SKM-1 (cell line): ENCODE results near the gene SH3RF1.

Source experiments
- DNase-seq: peaks from one replicate; lab custom pipeline; 2025; ENCODE audit not compliant: unreplicated experiment; lab: John Stamatoyannopoulos, UW

The SH3RF1 gene

DNA sequence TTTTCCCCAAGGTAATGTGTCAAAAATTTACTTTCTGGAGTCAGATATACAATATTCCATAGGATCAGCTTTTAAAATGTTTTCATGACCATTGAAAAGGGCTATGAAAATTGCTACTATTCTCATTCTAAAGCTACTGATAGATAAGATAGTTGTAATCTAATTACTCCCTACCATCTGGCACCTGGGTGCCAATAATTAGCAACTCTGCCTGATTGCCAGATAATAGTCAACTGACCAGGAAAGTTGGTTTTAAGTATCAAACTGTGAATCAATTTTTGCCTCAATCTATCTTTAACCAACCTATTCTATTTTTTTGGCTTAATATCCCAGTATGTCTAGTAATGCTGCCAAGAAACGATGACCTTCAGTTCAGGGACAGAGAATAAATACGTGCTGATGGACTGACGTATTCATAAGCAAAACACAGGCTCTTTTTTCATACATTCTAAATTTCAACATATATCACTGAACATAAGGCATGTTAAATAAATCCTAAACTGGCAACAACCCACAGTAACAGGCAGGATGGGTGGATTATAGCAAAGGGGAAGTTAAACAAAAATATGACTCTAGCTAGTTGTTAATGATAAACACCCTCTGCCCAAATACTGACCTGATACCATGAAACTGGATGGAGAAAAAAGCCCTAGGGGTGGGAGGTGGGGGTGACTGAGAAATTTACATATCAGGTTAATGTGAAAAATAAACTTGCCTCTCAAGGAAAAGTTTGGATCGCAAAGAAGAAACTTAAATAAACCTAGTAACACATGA lies 18.2 kb downstream of the SH3RF1 start:
- no peak for DNase-seq

DNA sequence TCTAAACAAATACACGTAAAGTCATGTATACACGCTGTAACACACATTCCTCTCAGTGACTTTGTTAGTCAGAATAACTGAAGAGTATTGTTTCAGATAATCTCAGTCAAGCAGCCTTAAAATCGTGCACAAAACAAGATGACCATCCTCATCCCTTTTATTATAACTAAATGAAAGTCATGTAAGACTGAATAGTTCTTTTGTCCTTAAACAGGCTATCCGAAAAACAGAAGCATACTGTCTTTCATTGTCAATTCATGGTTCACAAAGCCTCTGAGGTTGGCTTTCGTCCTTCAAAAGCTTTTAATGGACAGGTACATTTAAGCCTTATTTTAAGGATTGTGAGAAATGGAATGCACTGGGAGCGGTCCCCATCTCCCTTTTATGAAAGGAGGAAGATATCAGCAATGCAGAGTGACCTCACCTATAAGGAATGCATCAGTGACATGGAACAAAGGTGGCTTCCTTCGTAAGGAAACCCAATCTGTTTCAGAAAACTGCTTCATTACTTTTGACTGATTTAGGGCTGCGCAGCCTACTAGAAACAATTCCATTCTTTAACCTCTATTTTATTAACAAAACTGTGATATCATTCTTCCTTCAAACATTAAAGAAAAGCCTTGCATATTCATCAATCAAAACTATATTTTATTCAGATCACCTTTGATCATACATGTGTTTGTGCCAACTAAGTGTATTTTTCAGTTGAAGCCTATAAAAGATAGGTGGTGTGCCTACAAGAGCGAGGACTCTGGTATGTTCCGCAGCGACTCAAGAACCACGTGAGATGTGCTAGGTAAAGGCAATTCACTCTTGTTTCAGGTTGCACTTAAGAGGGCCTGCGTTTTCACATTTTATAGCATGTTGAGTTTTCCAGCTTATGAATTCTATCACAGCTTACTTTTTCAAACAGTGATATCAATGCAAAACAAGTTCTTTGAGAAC lies 19.2 kb downstream of the SH3RF1 start:
- DNase-seq, result no peak

DNA sequence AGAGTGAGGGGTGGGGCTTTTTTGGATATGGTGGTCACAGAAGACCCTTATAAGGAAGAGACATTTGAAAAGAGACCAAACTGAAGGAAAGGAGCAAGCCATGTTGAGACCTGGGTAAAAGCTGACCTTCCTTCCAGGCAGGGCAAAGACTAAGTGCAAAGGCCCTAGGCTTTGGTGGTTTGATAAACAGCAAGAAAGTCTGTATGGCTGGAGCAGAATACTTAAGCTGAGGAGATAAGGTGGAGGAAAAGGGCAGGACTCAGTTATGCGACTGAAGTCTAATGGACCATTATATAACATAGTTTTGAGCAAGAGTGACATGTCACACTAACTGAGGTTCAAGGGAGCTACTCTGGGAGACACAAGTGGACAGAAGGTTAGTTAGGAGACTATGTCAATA lies 20.0 kb downstream of the SH3RF1 start:
- DNase-seq, result no peak

DNA sequence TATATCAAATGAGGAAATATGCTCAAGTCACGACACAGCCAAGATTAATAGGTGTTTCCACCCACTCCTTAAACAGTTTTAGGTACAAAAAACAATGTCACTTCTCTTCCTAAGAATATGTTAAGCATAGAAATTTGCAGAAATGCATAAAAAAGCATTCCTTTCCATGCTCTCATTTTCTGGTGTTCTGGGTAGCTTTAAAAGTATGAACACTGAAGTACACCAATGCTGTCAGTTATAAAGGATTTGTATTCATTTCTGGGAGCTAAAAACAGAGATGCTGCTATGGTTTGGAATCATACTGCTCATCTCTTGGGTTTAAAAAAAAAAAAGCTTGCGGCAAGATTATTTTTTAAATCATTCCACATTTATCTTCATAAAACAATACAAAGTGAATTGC lies 20.8 kb downstream of the SH3RF1 start:
- no peak for DNase-seq

DNA sequence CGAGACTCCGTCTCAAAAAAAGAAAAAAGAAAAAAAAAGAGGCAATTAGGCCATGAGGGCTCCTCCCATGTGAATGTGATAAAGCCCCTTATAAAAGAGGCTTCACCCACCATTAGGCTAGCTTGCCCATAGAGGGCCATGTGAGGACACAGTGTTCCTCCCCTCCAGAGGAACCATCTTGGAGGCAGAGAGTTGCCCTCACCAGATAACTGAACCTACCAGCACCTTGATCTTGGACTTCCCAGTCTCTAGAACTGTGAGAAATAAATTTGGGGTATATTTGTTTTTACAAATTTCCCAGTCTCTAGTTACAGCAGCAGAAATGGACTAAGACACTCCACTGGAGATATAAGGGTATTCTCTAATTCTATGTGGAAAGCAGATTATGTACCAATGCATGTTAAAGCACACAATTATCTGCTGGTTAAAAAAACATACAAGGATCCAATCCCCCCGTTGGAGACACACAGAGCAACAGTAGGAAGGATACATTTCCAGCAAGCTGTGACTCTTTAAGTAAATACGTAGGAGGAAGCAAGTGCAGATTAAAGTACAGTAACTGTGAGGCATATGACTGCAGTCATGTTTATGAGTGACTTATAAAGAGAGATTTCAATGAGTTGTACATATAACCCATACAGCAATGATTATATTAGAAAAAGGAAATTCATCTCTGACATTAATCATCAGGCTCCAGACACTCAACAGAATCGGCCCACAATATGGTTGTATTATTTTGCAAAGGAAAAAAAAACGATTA lies 21.4 kb downstream of the SH3RF1 start:
- no peak for DNase-seq

DNA sequence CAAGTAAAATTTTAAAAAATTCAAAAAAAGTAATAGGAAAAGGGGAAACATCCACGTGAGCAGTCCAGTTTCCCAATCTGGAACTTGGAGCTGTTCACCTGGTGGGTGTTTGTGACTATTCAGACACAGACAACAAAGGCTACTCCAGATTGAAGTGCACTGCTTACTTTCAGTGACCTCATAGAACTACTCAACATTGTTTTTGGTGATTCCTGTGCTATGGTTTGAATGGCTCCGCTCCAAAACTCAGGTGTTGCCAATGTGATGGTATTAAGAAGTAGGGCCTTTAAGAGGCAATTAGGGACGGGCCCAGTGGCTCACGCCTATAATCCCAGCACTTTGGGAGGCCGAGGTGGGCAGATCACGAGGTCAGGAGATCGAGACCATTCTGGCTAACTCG lies 22.1 kb downstream of the SH3RF1 start:
- DNase-seq, result no peak

DNA sequence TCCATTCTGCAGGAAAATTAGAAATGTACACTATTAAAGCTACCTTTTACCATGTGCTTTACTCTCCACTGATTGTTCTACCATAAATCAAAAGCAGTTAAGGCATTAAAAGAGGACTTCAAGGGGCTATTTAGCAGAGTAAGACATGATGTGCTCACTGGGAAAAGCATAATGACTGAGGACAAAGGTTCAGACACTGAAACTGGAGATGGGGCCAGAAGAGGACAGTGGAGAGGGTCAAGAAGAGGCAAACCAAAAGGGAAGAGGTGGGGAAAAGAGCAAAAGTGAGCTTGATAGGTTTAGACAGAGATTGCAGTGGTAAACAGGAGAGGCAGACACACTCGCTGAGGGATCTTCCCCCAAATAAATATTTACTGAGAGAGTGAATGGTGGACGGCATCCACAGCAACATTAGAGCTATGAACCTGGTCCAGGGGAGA lies 23.8 kb downstream of the SH3RF1 start:
- DNase-seq, result no peak

DNA sequence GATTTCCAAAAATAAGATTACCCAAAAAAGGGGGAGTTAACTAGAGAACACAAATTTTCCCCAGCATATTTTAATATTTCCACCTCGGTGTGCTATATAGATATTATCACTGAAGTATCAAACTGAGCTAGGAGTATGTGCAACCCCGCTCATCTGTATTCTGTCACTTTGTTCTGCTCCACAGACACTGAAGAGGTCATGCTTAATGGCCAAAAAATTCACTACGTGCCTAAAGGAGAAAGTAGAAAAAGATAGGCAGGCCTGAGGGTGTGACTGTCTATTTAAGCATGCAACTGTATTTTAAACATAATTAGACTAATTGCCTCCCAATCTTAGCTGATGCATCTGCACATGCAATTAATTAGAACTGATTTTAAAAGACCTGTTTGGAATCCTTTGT lies 24.5 kb downstream of the SH3RF1 start:
- no peak for DNase-seq

DNA sequence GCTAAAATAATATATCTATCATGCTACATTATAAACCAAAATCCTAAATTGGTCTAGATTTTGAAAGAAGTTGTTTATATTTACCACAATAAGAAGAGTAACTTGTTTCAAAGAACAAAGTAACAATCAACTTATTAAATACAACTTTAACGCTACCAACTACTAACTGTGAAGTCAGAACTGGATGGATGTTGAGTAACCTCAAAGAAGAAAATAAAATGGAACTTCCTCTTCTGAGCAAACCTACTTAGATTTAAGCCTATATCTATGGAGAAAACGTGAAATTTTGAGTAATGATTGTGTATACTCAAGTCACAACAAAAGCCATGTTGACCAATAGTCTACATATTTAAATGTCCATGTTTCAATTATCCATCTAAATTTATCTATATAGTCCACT lies 25.7 kb downstream of the SH3RF1 start:
- peak; percentile 47 for DNase-seq

DNA sequence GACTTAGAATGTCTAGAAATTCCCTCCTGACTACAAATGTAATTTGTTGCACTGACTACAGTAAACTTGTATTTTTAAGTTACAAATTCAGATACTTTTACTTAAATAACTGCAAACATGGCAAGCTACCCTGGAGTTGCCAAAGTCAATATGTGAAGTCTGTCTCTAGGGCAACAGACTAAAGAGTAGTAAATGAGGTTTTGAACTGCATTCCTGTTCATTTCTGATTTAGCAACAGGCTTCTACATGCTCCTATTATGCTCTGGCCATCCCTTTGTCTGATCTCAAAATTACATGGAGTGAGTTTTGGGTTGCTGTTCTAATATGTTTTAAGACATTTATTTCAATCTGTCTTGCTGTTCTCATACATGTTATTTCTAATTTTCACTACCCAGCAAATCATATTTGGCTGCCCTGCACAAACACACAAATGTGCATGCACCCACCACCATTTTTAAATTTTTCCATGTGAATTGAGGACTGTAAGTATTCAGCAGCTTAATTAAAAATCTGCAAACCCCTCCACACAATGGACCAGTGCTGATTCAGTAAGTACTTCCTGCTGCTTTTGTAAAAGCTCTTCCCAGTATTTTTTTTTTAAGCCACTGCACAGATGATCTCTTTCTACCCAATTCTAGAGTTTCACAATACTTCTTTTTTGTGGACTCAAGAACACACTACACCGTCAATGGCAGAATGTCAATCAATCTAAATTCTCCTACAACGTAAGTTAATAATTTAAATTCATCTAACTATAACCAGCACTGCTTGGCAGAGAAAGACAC lies 26.7 kb downstream of the SH3RF1 start:
- DNase-seq, result no peak

DNA sequence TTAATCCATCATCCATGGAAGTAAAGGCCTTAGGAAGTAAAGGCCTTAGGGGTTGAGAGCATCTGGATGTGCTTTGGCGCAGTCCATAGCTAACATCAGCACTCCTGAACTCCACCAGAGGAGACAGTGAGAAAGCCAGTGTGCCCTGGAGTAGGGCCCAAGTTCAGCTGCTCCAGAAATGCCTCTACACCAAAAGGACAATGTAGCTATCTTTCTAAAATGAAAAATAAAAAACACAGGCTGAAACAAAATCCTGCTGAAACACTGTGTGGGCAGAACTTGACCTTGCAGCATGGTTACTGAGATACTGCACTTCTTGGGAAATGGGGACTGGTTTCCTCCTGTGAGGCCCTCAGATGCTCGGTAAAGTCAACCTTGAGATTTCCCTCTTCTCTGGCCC lies 29.3 kb downstream of the SH3RF1 start:
- peak; percentile 17 for DNase-seq

DNA sequence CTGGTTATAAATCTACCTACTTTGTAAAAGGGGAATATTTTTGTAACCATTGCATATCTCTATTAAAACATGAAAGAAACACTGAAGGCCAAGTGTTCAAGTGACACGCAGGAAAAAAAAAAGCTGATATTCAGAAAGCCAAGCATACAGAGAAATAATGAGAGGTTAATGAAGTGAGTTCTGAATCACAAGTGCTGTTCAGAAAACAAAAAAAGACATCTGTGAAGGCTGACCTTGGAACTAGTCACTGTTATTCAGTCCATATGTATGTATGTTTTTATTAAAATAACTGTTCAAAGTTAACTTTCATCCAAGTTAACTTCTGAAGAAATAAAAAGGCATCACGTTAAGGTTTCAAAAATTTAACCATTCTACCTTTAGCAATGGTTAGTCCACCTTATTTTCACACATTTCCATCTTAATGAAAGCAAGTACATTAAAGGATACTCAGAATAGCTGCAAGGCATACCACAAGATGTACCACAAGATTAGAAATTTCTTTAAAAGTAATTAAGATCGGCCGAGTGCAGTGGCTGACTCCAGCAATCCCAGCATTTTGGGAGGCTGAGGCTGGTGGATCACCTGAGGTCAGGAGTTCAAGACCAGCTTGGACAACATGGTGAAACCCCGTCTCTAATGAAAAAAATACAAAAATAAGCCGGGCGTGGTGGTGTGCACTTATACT lies 31.4 kb downstream of the SH3RF1 start:
- no peak for DNase-seq

DNA sequence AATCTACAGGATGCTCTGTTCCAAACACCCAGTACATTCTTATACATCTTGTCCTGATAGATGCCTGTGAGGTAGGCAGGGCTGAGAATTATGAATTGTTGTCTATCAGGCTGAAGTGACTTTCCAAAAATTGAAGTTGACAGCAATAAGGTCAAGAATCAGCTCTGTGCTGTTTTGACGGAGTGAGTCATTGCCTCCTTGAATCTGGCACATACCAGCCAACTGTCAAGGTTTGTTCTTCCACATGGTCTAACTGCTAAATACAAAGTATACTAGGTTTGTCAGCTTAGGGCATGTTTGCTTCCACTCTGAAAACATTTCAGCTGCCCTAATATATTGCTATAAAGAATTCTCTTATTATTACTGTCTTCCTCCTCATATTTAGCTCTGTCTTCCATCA lies 32.3 kb downstream of the SH3RF1 start:
- no peak for DNase-seq

DNA sequence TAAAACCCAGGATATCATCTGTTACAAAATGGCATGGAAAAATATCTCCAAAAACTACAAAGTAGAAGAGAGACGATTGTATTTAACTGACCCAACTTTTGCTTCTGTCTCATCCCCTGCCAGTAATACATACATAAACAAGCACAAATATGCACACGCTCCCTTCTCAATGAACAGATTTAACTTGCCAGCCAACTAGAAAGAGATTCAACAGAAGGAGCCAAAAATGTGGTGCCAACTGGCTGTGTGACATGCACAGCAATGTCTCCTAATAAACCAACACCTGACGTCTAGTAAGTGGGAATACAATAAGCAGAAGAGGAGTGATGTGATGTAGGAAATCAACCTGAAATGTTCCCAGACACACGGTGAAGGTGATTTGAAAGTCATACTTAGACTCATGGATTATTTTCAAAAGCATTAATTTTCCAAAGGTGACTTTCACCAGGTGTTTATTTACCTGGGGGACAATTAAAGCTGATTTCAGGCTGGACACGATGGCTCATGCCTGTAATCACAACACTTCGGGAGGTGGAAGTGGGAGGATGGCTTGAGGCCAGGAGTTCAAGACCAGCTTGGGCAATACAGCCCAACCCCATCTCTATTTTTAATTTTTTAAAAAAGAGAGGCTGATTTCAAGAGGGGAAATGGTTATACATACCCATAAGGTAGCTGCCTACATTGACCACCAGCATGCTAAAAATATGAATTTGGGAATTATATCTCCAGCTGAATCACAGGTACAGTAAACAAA lies 33.7 kb downstream of the SH3RF1 start:
- no peak for DNase-seq

DNA sequence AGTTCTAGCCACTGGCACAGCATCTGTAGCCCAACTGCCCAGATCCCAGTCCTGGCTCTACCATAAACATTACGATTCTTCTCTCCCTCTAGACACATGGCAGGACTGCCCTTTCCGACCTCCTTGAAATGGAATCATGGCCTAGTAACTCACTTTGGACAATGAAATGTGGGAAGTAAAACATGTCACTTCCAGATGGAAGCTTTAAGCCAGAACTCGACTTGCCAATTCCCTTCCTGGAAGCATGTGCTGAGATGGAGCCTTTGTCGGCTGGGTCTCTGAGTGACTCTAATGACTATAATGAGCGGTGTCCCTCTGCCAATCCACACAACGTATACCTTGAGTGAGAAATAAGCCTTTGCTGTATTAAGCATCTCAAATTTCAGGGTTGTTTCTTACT lies 34.7 kb downstream of the SH3RF1 start:
- no peak for DNase-seq

DNA sequence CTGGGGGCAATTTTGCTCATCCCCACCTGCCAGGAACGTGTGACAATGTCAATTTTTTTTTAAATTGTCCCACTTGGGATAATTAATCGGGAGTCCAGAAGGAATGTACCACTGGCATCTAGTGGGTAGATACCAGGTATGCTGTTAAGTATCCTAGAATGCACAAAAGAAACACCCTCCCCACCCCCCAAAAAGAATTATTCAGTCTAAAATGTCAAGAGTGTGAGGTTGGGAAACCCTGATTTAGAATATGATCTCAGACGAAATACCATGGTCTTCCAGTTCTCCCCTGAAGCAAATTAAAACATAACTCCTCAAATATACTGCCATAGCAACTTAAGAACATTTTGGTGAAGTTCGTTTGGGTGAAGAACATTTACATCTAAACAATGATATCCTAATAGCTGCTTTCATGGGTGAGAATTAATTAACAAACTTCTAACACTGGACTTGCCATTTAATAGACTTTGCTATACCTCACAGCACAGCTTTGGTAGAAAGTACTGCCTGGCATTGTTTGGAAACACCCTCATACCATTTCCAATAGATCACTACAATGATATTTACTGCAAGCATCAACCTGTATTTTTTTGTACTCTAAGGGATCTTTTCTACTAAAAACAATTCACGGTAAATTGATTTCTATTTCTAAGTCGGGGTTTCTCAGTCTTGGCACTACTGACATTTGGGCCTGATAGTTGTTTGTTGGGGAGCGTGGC lies 36.5 kb downstream of the SH3RF1 start:
- no peak for DNase-seq

DNA sequence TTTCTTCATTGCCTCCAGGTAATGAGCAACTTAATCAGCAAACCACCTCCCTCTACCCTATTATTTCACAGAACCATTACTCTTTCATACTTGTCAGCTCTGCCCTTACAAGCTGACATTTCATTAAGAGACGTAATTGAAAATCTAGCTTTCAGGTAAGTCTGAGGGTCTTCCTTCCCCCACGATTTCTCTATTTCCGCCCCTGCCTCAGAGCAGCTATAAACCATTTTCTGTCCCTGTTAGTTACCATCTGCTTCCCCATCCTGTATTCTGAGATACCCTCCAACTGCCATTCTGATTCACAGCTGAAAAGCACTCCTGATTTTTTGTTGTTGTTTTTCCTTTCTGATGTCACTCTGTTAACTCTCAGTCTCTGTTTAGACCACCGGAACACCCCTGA lies 37.1 kb downstream of the SH3RF1 start:
- no peak for DNase-seq

DNA sequence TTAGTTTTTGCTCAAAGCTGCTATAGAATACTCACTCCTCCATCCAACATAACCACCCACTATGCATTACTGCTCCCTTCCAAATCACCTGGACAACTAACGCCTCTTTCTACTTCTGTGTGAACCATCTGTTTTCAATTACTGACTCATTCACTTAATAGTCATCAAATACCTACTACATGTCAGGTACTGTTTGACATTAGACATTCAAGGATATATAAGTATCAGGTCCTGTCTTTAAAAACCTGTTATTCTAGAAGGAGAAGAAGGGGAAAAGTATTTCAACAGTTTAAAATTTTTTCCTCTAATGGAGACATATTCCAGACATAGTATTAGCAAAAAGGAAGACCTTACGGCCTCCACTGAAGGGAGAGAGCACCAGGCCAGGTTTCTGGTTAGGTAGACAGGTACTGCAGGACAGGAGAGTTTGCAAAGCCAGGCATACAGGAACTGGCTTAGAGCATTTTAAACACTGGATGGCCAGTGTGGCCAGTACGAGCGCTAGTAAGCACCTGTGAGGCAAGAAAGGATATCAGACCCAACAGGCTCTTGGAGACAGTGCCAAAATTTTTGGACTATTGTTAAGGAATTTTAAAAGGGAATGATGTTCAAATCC lies 39.0 kb downstream of the SH3RF1 start:
- DNase-seq, result no peak
